ENCODE measurements around the gene CLRN2.
"Not testable (repeated sequence)": the region's sequence is repeated elsewhere in the genome, so short reads cannot be mapped to it uniquely, and the experiment has no call there.

CLRN2 gene

DNA sequence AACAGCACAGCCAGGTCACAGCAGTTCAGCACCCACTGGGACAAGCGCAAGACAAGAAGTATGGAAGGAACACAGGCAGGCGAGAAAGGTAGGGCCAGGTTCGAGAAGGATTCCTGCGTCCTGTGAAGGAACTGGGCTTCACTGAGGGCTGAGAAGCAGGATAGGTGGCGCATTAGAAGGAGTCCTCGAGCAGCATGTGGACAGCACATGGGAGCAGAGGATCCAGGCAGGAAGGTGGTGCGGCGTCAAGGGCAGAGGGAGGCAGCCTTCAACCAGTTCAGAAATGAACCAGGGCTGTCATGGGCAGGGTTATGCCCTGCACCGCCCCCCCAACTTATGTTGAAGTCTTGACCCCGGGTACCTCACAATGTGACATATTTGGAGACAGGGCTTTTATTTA, 31.3 kb downstream of the CLRN2 start:
- no peak for DNase-seq

DNA sequence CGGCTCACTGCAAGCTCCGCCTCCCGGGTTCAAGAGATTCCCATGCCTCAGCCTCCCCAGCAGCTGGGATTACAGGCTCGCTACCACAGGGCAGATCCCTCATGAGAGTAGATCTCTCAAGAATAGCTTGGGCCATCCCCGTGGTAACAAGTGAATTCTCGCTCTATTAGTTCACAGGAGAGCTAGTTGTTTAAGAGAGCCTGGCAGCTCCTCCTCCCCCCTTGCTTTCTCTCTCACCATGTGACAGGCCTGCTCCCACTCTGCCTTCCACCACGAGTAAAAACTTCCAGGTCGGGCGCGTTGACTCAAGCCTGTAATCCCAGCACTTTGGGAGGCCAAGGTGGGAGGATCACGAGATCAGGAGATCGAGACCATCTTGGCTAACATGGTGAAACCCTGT, 31.7 kb downstream of the CLRN2 start:
- DNase-seq = no peak

DNA sequence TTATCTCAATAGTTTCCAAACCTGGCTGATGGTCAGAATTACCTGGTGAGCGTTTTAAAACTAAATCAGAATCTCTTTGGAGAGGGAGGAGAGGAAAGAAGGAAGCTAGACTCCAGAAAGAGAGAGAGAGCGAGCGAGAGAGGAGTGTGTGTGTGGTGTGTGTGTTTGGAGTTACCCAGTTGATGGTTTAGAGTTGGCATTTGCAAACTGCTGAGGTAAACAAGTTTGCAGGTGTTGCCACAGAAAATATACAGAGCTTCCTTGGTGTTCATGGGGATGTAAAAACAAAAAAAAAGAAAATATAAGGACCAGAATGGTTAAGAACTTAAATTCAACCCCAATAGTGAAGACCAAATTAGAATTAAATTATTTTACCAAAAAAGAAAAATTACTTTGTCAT, 35.6 kb downstream of the CLRN2 start:
- no peak for DNase-seq

DNA sequence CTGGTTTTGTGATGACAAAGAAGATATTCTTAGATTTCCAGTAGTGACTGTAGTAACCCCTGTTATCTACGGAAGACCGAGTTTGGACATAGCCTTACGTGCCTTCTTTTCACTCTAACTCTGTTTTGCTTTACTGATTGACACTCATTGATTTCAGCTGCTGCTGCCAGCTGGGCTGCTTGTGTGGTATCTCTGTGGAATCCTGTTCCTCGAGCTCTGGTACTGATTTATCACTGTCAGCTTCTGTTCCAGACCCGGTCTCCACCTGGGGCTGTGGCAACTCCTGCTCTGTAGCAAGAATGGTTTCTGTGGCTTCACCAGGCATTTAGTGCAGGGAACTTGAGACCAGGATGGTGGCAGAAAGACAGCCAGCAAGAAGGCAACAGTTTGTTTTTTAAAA, 37.5 kb downstream of the CLRN2 start:
- DNase-seq = no peak

DNA sequence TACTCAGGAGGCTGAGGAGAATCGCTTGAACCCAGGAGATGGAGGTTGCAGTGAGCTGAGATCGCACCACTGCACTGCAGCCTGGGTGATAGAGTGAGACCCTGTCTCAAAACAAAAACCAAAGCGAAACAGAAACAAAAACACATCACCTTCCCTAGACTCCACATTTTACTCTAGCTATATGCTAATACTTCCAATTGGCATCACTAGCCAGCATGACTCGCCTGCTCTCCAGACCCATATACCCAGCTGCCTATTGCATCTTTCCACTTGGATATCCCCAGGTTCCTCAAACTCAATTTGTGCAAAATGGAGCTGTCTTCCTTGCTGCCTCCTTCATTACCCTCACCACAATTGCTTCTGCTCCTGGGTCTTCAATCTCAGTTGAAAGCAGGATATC, 39.6 kb downstream of the CLRN2 start:
- DNase-seq = no peak

DNA sequence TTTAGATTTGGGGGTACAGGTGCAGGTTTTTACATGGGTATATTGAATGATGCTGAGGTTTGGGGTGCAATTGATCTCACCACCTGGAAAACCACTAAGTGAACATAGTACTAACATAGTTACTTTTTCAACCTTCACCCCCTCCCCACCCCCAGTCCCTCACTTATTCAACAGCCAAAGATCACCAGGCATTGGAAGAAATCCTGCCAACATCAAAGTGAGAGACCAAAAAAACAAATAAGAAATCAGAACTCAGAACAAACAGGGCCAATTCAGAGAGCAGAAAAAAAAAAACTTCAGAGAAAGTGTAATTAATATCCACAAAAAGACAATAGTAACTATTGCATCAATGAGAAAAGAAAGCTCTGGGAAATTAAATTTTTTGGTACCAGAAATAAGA, 41.5 kb downstream of the CLRN2 start:
- DNase-seq = no peak

DNA sequence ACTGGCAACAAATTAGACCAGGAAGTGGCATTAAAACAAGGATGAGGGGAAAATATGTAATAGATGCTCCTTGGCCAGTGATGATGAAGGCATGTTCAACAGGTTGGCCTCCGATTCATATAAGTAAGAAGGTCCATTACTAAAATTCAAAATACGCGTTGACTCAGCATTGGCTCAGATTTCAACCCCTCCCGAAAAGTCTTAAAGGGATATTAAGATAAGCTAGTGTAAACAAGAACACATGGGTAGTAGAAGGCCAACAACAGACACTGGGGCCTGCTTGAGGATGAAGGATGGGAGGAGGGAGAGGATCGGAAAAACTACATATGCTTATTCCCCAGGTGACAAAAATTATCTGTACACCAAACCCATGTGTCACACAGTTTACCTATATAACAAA, 42.9 kb downstream of the CLRN2 start:
- DNase-seq = no peak

DNA sequence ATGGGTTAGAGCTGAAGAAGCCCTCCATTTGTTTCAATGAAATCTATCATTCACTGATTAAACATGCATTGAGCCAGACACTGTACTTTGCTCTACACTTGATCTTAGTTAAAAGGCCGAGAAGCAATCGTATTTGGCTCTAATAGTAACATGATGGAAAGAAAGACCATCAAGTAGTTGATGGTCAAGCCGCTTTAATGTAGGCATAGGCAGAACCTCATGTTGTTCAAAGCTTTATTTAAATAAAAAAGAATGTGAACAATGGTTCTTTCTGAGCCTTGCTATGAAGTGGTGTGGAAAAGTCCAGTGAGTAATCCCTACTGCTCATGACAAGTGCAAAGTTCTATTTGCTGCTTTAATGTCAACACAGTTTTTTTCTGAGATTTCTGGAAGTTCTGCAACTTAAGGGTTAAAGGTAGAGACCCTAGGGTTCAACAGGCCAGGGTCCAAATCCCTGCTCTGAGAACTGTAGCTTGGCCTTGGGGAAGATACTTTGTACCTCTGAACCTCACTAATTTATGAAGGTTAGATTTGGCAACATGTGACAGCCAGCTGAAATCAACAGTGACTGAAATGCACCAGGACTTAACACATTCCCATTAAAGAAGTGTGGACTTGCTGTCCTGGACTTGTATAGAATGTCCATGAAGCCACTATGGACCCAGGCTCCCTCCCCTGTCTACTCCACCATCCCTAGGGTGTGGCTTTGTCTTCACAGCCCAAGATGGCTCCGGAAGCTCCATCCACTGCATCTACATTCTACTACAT, 44.2 kb downstream of the CLRN2 start:
- DNase-seq = no peak

DNA sequence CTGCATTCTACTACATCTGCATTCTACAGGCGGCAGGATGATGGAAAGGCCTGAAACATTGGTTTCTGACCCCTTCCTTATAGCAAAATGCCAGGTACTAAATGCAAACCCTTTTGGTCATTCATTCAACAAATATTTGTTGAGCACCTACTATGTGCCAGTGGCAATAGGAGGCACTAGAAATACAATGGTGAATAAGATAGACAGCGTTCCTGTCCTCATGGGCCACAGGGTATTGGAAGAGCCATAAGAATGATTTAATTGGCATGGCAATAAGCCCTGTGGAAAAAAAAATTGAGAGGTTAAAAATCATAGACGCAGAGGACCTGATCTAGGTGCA, 44.7 kb downstream of the CLRN2 start:
- no peak for DNase-seq

DNA sequence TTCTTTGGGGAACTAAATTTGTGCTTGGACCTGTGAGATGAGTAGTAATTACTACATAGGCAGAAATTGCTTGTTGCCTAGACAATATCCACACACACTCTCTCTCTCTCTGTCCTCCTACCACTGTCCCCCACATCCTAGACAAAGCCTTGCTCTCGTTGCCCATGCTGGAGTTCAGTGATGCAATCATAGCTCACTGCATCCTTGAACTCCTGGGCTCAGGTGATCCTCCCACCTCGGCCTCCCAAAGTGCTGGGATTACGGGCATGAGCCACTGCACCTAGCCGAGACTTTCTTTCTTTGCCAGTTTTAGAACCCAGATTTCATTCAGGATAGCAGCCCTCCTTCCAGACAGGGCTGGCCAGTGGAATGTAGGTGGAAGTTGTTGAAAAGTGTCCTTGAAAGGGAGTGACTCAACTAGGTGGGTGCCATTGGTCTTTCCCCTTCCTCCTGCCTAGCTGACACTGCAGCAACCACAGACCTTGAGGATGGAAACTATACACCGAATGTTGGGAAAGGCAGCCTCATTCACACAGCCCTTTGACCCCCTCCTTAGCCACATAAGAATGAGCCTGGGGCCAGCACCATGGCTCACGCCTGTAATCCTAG, 45.2 kb downstream of the CLRN2 start:
- no peak for DNase-seq

DNA sequence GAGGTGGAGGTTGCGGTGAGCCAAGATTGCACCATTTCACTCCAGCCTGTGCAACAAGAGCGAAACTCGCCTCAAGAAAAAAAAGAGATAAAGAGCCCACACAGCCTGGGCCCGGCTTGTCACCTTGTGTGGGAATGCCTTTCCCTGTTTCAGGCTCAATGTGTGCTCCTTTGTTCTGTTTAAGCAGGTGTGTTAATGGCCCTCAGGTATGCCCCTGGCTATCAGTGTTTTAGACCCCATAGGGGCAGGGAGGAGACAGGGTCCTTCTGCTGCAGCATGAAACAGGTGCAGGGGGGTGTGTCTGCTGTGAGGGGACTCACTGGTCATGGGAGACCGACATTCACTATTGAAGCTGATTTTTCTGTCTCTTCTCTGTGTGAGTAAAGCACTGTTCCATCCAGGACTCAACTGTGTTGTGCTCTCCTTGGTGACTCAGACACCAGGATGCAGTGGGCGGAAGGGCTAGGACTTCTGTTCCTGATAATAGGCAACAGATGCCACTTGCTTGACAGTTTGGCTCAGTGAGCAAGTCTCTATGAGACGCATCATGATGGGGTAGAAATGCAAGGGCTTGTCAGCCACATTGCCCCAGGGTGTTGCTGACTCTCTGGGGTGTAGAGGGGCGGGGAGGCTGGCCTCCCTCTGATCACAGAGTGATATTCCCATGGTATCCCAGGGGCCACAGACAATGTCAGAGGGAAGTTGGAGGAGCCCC, 46.4 kb downstream of the CLRN2 start:
- no peak for DNase-seq

DNA sequence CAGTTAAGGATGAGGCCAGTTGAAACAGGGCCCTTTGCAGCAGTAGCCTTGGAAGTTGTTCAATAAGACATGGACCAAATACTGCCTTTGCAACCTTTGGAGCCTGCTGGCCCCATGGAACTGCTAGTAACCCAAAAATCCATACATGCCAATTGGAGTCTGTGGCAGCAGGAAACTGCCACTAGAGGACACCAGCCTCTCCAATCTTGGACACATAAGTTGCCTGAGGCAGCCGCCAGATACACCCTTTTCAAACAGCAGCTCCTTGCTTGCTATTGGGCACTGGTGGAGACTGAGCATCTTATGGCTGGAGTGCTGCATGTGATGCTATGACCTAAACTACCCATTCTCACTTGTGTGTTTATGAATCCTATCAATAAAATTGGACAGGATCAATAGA, 47.2 kb downstream of the CLRN2 start:
- DNase-seq = no peak

DNA sequence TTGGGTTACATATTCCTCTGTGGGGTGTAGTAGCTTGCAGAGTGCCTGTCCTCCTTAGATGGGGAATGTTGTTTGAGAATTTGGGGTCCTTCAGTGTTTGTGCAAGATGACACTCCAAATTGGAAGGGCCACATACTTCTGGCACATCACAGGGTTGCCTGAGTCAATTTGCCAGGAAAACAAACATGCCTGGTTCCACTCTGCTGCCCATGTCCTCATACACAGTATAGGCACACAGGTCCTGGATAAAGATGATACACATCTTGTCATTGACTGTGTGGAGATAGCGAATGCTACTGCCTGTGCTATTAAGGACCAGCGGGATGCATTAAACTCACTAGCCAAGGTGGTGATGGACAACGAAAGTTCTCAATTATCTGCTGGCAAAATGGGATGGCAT, 50.9 kb downstream of the CLRN2 start:
- no peak for DNase-seq

DNA sequence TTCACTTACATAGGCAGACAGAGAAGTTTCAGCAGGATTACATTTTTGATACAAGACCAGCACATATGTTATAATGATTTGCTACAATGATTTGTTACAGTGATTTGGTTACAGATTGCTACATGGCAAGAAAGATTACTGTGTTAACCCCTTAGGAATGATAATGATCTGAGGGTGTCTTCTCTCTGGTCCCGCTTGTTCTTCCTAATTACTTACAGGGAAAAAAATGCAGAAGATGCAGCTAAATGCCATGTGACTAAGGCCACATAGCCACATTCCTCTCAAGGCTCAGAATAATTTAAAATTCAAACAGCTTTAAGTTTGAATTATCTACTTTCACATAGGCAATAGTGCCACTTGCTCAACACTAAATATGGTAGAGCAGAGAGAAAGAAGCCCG, 52.3 kb downstream of the CLRN2 start:
- no peak for DNase-seq

DNA sequence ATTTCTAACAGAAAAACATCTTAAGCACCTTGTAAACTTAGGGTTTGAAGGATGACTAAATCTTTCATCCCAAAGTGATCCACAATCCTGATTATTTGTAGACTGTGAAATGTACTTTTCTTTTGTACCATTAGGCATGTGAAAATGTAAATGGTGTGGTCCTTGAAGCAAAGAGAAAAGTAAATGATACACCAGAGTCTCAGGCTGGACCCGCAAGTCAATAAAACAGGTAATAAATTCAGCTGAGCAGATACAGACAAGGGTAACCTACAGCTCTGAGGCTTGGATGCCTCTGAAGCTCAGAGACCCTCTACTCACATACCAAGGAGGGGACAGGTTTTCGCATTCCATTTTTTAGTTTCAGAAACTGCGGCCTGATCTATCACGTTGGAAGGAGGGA, 59.2 kb downstream of the CLRN2 start:
- DNase-seq = no peak

DNA sequence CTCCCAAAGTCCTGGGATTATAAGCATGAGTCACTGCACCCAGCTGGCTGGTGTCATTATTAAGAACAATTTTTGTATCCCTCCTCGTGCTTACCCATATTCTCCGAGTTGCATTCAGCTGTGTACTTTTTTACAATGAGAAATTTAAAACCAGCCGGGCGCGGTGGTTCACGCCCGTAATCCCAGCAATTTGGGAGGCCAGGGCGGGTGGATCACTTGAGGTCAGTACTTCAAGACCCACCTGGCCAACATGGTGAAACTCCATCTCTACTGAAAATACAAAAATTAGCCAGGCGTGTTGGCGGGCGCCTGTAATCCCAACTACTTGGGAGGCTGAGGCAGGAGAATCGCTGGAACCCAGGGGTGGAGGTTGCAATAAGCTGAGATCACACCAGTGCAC, 60.2 kb downstream of the CLRN2 start:
- DNase-seq = not testable (repeated sequence)
